ENCODE data around the gene COPS9. TPM values are rescaled to one million over a fixed set of nuclear protein-coding genes. Genes with fewer than 3 reads are reported as not detected.

Gene COPS9
- 202 and 256 TPM in 2 replicates for total RNA-seq (2021)
- percentile 76 among the genes with signal in this experiment for Bru-seq, nascent RNA
- BruChase-seq, experiment 1, labeled RNA remaining after a 2-hour chase = percentile 65 among the genes with signal in this experiment
- BruChase-seq, experiment 2, labeled RNA remaining after a 6-hour chase = percentile 78 among the genes with signal in this experiment
- long read RNA-seq, transcript COPS9-205 (3 exons, 418 nt) = major isoform, 210 of 215 reads
- long read RNA-seq, partial matches to known transcripts = 0 of 215 reads
- long read RNA-seq, other reads (novel, unspliced or antisense) = 1 of 215 reads

- ChIA-PET CTCF (no interaction called here), POLR2A (ENCODE audit: unreplicated experiment) (no interaction called here)
- H3K9me3 ChIP-seq (ENCODE audit: insufficient read depth, low read depth) = no peaks in the 10 kb centered on the region
- H3K4me2 ChIP-seq = peak within 1 kb of the TSS; percentile 100
- H3K36me3 ChIP-seq (ENCODE audit: low read depth) = peaks cover 22% of the 10 kb centered on the region; the same call in 1 of the 2 replicates
- peak; percentile 78 to 95 for DNase-seq
- H4K20me1 ChIP-seq (ENCODE audit: insufficient read depth) = no peaks in the 10 kb centered on the region; the same call in 1 of the 2 replicates
- BruUV-seq (replicated peaks) = no TSS peak
- H3K27ac ChIP-seq = no peak within 1 kb of the TSS
- H2AFZ ChIP-seq = peak within 1 kb of the TSS; percentile 96
- H3K27me3 ChIP-seq (ENCODE audit: insufficient read depth, low read depth) = peaks cover 30% of the 10 kb centered on the region
- TF ChIP-seq EZH2 (IDR thresholded peaks at IDR 0.05; ENCODE audit: low read depth) = no peak
- TF ChIP-seq, protein P1, sequence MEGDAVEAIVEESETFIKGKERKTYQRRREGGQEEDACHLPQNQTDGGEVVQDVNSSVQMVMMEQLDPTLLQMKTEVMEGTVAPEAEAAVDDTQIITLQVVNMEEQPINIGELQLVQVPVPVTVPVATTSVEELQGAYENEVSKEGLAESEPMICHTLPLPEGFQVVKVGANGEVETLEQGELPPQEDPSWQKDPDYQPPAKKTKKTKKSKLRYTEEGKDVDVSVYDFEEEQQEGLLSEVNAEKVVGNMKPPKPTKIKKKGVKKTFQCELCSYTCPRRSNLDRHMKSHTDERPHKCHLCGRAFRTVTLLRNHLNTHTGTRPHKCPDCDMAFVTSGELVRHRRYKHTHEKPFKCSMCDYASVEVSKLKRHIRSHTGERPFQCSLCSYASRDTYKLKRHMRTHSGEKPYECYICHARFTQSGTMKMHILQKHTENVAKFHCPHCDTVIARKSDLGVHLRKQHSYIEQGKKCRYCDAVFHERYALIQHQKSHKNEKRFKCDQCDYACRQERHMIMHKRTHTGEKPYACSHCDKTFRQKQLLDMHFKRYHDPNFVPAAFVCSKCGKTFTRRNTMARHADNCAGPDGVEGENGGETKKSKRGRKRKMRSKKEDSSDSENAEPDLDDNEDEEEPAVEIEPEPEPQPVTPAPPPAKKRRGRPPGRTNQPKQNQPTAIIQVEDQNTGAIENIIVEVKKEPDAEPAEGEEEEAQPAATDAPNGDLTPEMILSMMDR (conservative IDR thresholded peaks at IDR 0.05) = no peak
- intact Hi-C loops (cut with micrococcal nuclease; ENCODE audit: unreplicated experiment) = no loop called here
- H3K79me2 ChIP-seq (ENCODE audit: low read depth) = peaks cover 25% of the 10 kb centered on the region
- H3F3A ChIP-seq (ENCODE audit: insufficient read depth, low read depth) = no peaks in the 10 kb centered on the region
- H3K4me1 ChIP-seq (replicated peaks; ENCODE audit: insufficient read depth) = peaks cover 17% of the 10 kb centered on the region
- peak within 1 kb of the TSS; percentile 92 for H3K4me3 ChIP-seq
- no peaks in the 10 kb centered on the region for H3K9me2 ChIP-seq (ENCODE audit: insufficient read depth)
Measured at GRCh38 chr2:240136013-240136670, at the start of gene COPS9. COPS9 (minus strand) TSS chr2:240136305; CDS start chr2:240136284, 21 bp downstream.

GRCh38 chr2:240184656-240185055 lies 48.6 kb upstream of the COPS9 start:
- H3K27me3 ChIP-seq (ENCODE audit: insufficient read depth, low read depth) = peaks cover 98% of the 10 kb centered on the region
- no peak overlapping the region for H2AFZ ChIP-seq
- no peaks in the 10 kb centered on the region for H3K36me3 ChIP-seq (ENCODE audit: low read depth)
- H3K4me1 ChIP-seq (replicated peaks; ENCODE audit: insufficient read depth) = no peaks in the 10 kb centered on the region
- TF ChIP-seq EZH2 (IDR thresholded peaks at IDR 0.05; ENCODE audit: low read depth) = no peak
- TF ChIP-seq, protein P1 (conservative IDR thresholded peaks at IDR 0.05) = no peak
- DNase-seq = no peak
- ChIA-PET CTCF (no interaction called here), POLR2A (ENCODE audit: unreplicated experiment) (no interaction called here)
- intact Hi-C loops (cut with micrococcal nuclease; ENCODE audit: unreplicated experiment) = no loop called here
- H4K20me1 ChIP-seq (ENCODE audit: insufficient read depth) = no peaks in the 10 kb centered on the region
- no peak overlapping the region for H3K27ac ChIP-seq
- BruUV-seq (replicated peaks) = no TSS peak
- no peak overlapping the region for H3K4me3 ChIP-seq
- no peaks in the 10 kb centered on the region for H3F3A ChIP-seq (ENCODE audit: insufficient read depth, low read depth)
- no peaks in the 10 kb centered on the region for H3K9me2 ChIP-seq (ENCODE audit: insufficient read depth)
- no peaks in the 10 kb centered on the region for H3K79me2 ChIP-seq (ENCODE audit: low read depth)
- H3K9me3 ChIP-seq (ENCODE audit: insufficient read depth, low read depth) = 0 out of 2 replicates have a peak, but pooled peaks cover 12% of the 10 kb centered on the region
- H3K4me2 ChIP-seq = no peak overlapping the region

- Histone ChIP-seq H4K20me1 (ENCODE audit: insufficient read depth) (no peaks in the 10 kb centered on the region), H3K36me3 (ENCODE audit: low read depth) (no peaks in the 10 kb centered on the region), H3K79me2 (ENCODE audit: low read depth) (no peaks in the 10 kb centered on the region), H3K9me3 (ENCODE audit: insufficient read depth, low read depth) (0 out of 2 replicates have a peak, but pooled peaks cover 11% of the 10 kb centered on the region), H3K27me3 (ENCODE audit: insufficient read depth, low read depth) (peaks cover 98% of the 10 kb centered on the region), H2AFZ (no peak overlapping the region), H3F3A (ENCODE audit: insufficient read depth, low read depth) (no peaks in the 10 kb centered on the region), H3K4me1 (replicated peaks; ENCODE audit: insufficient read depth) (no peaks in the 10 kb centered on the region), H3K9me2 (ENCODE audit: insufficient read depth) (no peaks in the 10 kb centered on the region), H3K27ac (no peak overlapping the region), H3K4me3 (no peak overlapping the region), H3K4me2 (no peak overlapping the region)
- CTCF ChIA-PET = no interaction called here
- no TSS peak for BruUV-seq (replicated peaks)
- no peak for DNase-seq
- intact Hi-C loops (cut with micrococcal nuclease; ENCODE audit: unreplicated experiment) = no loop called here
- TF ChIP-seq, protein P1 (conservative IDR thresholded peaks at IDR 0.05) = no peak
- TF ChIP-seq EZH2 (IDR thresholded peaks at IDR 0.05; ENCODE audit: low read depth) = no peak
- POLR2A ChIA-PET (ENCODE audit: unreplicated experiment) = interaction anchor here (0.5 kb wide), 1 partner anchor 588 kb away, joined by 3 read pairs; no protein-coding TSS in a partner anchor
Measured at GRCh38 chr2:240183875-240184590, 47.9 kb upstream of the COPS9 start.
